HCT116 (cell line): ENCODE measurements around the gene HSD17B12. TPM values are rescaled to one million over a fixed set of nuclear protein-coding genes. Genes with fewer than 3 reads are reported as not detected.

Source experiments
- ATAC-seq: fragments of 200-7000 bp; cut with Tn5 transposase; 2 replicates; pipeline ENCODE4 v1.9.1; 2020; ENCODE audit warnings: mild to moderate bottlenecking, moderate library complexity
- BruUV-seq: library from RNA; stranded (reverse); fragments of 400-500 nt; replicated peaks from 2 replicates; lab custom pipeline; 2021; lab: Mats Ljungman, UMichigan
- CTCF ChIA-PET: fragments of 300-600 bp; sonication (Branson Sonifier 250); formaldehyde crosslinking; loops from one replicate; lab custom pipeline; 2021; ENCODE audit warnings: antibody characterized with exemption; lab: Charles Lee
- POLR2A ChIA-PET: fragments of 300-600, 350-600 bp; sonication (Branson Sonifier 250); formaldehyde crosslinking; loops from one replicate; lab custom pipeline; 2021; ENCODE audit warnings: antibody characterized with exemption; lab: Charles Lee
- RAD21 ChIA-PET, 2 experiments: fragments of 300-600 bp; sonication (Branson Sonifier 250); formaldehyde crosslinking; loops; one replicate each; lab custom pipeline; 2023; ENCODE audit warnings: low total read pairs in 2 of 2; ENCODE audit not compliant: uncharacterized antibody in 2 of 2, unreplicated experiment in 2 of 2, low non-redundant PET in 1 of 2; lab: Charles Lee
- DNase-seq: peaks from one replicate; pipeline ENCODE4 v3.0.0-alpha.2; 2010; ENCODE audit warnings: low read depth, low spot score
- H2AFZ ChIP-seq: fragments of 200-600 bp; shearing (Covaris generic), sonication (generic); 2 replicates; pipeline ENCODE4 v1.6.1; 2017; ENCODE audit warnings: low read depth, mixed run types, mixed read lengths, antibody characterized with exemption, low read length; ENCODE audit not compliant: poor library complexity, severe bottlenecking
- H3K27ac ChIP-seq: 2 replicates; pipeline ENCODE4 v1.5.1; 2012; ENCODE audit warnings: low read depth, low read length
- H3K27me3 ChIP-seq: fragments of 200-600 bp; sonication (generic); 2 replicates; pipeline ENCODE4 v1.6.1; 2016; ENCODE audit warnings: mixed run types, low read length, mixed read lengths; ENCODE audit not compliant: insufficient read depth
- H3K36me3 ChIP-seq, 2 experiments: fragments of 200-500 bp in 1 of 2; fragments of 200-600 bp in 1 of 2; sonication (Bioruptor generic) in 1 of 2; sonication (generic) in 1 of 2; 2 replicates each; pipeline versions ENCODE4 v1.5.1 to v1.6.1; 2014 to 2016; ENCODE audit warnings: low read length in 2 of 2, inconsistent platforms in 1 of 2, mixed read lengths in 1 of 2, mixed run types in 1 of 2; ENCODE audit not compliant: insufficient read depth in 2 of 2, control insufficient read depth in 1 of 2
- H3K4me1 ChIP-seq, 2 experiments: fragments of 200-600 bp in 1 of 2; sonication (generic) in 1 of 2; 2 replicates each; pipeline versions ENCODE4 v1.5.1 to v1.6.1; 2012 to 2017; ENCODE audit warnings: low read length in 2 of 2, inconsistent platforms in 1 of 2, mild to moderate bottlenecking in 1 of 2, mixed read lengths in 1 of 2, mixed run types in 1 of 2, moderate library complexity in 1 of 2; ENCODE audit not compliant: insufficient read depth in 2 of 2, control insufficient read depth in 1 of 2
- H3K4me2 ChIP-seq: fragments of 200-600 bp; sonication (generic); 2 replicates; pipeline ENCODE4 v1.6.1; 2017; ENCODE audit warnings: mixed run types, low read length, mixed read lengths
- H3K4me3 ChIP-seq, 2 experiments: fragments of 200-600 bp in 1 of 2; sonication (generic) in 1 of 2; replicated peaks in 1 of 2; 2 replicates each; pipeline ENCODE4 v1.5.1; 2011 to 2016; ENCODE audit warnings: low read length in 2 of 2, control low read depth in 1 of 2, low read depth in 1 of 2, mild to moderate bottlenecking in 1 of 2, mixed read lengths in 1 of 2, mixed run types in 1 of 2
- H3K79me2 ChIP-seq: fragments of 200-600 bp; sonication (generic); 2 replicates; pipeline ENCODE4 v1.6.1; 2017; ENCODE audit warnings: mild to moderate bottlenecking, mixed run types, low read length, moderate library complexity, mixed read lengths; ENCODE audit not compliant: insufficient read depth
- H3K9ac ChIP-seq: fragments of 200-600 bp; sonication (generic); 2 replicates; pipeline ENCODE4 v1.6.1; 2016; ENCODE audit warnings: low read length, mixed read lengths
- H3K9me2 ChIP-seq: fragments of 200-600 bp; sonication (generic), shearing (Covaris generic); 2 replicates; pipeline ENCODE4 v1.6.1; 2017; ENCODE audit warnings: mixed run types, mild to moderate bottlenecking, moderate library complexity; ENCODE audit not compliant: insufficient read depth
- H3K9me3 ChIP-seq, 2 experiments: fragments of 200-500 bp in 1 of 2; fragments of 200-600 bp in 1 of 2; sonication (Bioruptor generic) in 1 of 2; sonication (generic) in 1 of 2; 2 replicates each; pipeline ENCODE4 v1.6.1; 2014 to 2017; ENCODE audit warnings: low read length in 2 of 2, mixed read lengths in 2 of 2, inconsistent platforms in 1 of 2, low read depth in 1 of 2, mild to moderate bottlenecking in 1 of 2, mixed run types in 1 of 2, moderate library complexity in 1 of 2; ENCODE audit not compliant: control insufficient read depth in 1 of 2, insufficient read depth in 1 of 2
- H4K20me1 ChIP-seq: fragments of 200-600 bp; sonication (generic), shearing (Covaris generic); 2 replicates; pipeline ENCODE4 v1.6.1; 2017; ENCODE audit warnings: mixed run types, mild to moderate bottlenecking, moderate library complexity; ENCODE audit not compliant: insufficient read depth
- CBX3 ChIP-seq: IDR thresholded peaks from 2 replicates; pipeline ENCODE4 v1.6.1; 2012; ENCODE audit warnings: low read depth
- EGR1 ChIP-seq: IDR thresholded peaks from 2 replicates; pipeline ENCODE4 v1.6.1; 2012; ENCODE audit warnings: low read depth
- ELF1 ChIP-seq: IDR thresholded peaks from 2 replicates; pipeline ENCODE4 v1.6.1; 2012; ENCODE audit warnings: low read depth, borderline replicate concordance
- JUND ChIP-seq: IDR thresholded peaks from 2 replicates; pipeline ENCODE4 v1.6.1; 2012
- POLR2A ChIP-seq: IDR thresholded peaks from 2 replicates; pipeline ENCODE4 v1.7.0; 2011; ENCODE audit warnings: borderline replicate concordance; ENCODE audit not compliant: insufficient read depth, insufficient read length; ENCODE audit errors: extremely low read depth
- SP1 ChIP-seq: IDR thresholded peaks from 2 replicates; pipeline ENCODE4 v1.6.1; 2012; ENCODE audit warnings: low read depth
- SRF ChIP-seq: IDR thresholded peaks from 2 replicates; pipeline ENCODE4 v1.6.1; 2012; ENCODE audit warnings: low read depth
- ZFX ChIP-seq: fragments of 450-650 bp; IDR thresholded peaks from 2 replicates; pipeline ENCODE4 v1.6.1; 2017
- intact Hi-C: fragments of 100-400 bp; cut with micrococcal nuclease; formaldehyde crosslinking; loops from 2 replicates; pipeline ENCODE4 v1.10.0; 2022
- total RNA-seq: library from RNA; stranded (reverse); gene quantifications from one replicate; pipeline ENCODE4 v1.2.1, GENCODE V29; 2021; ENCODE audit not compliant: unreplicated experiment
- TF ChIP-seq, protein P1 (sequence below): IDR thresholded peaks from 2 replicates; pipeline ENCODE4 v1.6.1; 2012
- TF ChIP-seq, protein P2 (sequence below): IDR thresholded peaks from 2 replicates; pipeline ENCODE4 v1.6.1; 2012; ENCODE audit warnings: low read depth

The HSD17B12 gene
- total RNA-seq, 1 experiment from 2014 or later, result 83.7 TPM

DNA sequence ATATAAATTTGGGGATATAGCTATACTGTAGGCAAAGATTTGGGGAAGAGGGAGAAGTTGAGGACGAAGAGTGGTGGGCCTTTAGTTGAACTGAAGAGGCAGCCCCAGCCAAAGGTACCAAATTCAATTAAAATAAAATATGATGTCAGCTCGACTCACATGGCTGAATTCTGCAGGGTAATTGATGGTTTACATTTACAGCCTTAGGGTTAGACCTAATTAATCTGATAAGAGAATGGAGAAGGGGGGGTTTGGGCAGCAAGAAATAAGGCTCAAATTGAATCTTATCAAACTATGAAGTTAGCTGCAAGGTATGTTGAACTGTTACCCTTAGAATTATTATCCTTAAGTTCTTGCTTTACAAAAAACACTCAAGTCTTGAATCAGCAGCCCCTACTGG lies 3.6 kb upstream of the HSD17B12 start:
- H3K9me2 ChIP-seq, result no peaks in the 10 kb centered on the region
- RAD21 ChIA-PET, result no interaction called here
- ATAC-seq, result no peak
- H3K27ac ChIP-seq, result no peak overlapping the region
- no peaks in the 10 kb centered on the region for H4K20me1 ChIP-seq
- CTCF ChIA-PET, result no interaction called here
- TF ChIP-seq, protein P1, sequence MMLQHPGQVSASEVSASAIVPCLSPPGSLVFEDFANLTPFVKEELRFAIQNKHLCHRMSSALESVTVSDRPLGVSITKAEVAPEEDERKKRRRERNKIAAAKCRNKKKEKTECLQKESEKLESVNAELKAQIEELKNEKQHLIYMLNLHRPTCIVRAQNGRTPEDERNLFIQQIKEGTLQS, result no peak
- TF ChIP-seq EGR1, result no peak
- no peak for TF ChIP-seq JUND
- no peak for TF ChIP-seq SRF
- no peak for TF ChIP-seq ELF1
- no peak for TF ChIP-seq ZFX
- TF ChIP-seq SP1, result no peak
- TF ChIP-seq CBX3, result no peak
- TF ChIP-seq, protein P2, sequence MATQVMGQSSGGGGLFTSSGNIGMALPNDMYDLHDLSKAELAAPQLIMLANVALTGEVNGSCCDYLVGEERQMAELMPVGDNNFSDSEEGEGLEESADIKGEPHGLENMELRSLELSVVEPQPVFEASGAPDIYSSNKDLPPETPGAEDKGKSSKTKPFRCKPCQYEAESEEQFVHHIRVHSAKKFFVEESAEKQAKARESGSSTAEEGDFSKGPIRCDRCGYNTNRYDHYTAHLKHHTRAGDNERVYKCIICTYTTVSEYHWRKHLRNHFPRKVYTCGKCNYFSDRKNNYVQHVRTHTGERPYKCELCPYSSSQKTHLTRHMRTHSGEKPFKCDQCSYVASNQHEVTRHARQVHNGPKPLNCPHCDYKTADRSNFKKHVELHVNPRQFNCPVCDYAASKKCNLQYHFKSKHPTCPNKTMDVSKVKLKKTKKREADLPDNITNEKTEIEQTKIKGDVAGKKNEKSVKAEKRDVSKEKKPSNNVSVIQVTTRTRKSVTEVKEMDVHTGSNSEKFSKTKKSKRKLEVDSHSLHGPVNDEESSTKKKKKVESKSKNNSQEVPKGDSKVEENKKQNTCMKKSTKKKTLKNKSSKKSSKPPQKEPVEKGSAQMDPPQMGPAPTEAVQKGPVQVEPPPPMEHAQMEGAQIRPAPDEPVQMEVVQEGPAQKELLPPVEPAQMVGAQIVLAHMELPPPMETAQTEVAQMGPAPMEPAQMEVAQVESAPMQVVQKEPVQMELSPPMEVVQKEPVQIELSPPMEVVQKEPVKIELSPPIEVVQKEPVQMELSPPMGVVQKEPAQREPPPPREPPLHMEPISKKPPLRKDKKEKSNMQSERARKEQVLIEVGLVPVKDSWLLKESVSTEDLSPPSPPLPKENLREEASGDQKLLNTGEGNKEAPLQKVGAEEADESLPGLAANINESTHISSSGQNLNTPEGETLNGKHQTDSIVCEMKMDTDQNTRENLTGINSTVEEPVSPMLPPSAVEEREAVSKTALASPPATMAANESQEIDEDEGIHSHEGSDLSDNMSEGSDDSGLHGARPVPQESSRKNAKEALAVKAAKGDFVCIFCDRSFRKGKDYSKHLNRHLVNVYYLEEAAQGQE, result no peak
- TF ChIP-seq POLR2A, result no peak
- TF ChIP-seq, all 23 proteins: peak for 0
- Histone ChIP-seq H2AFZ (no peak overlapping the region), H3K79me2 (peaks cover 13% of the 10 kb centered on the region), H3K9ac (no peak overlapping the region), H3K27me3 (no peaks in the 10 kb centered on the region), H3K4me3 (no peak overlapping the region), H3K36me3 (no peaks in the 10 kb centered on the region), H3K9me3 (no peaks in the 10 kb centered on the region; a peak in 1 of 4 replicates), H3K4me2 (no peak overlapping the region), H3K4me1 (peaks cover 0 to 7% of the 10 kb centered on the region in 2 experiments; a peak in 2 of 4 replicates)
- DNase-seq, result no peak
- POLR2A ChIA-PET, result no interaction called here
- intact Hi-C loops, result no loop called here
- BruUV-seq, result no TSS peak
